GM12878 (cell line): ENCODE data around the gene SAP30L. TPM values are rescaled to one million over a fixed set of nuclear protein-coding genes. Genes with fewer than 3 reads are reported as not detected.

ENCODE experiments used
- ATAC-seq: fragments of 200-7000 bp; cut with Tn5 transposase; 3 replicates; pipeline ENCODE4 v1.9.1; 2020; ENCODE audit warnings: mild to moderate bottlenecking, moderate library complexity
- BruUV-seq: library from RNA; stranded (reverse); fragments of 400-500 nt; replicated peaks from 2 replicates; lab custom pipeline; 2021; lab: Mats Ljungman, UMichigan
- CTCF ChIA-PET: fragments of 300-600 bp; sonication (Branson Sonifier 250); formaldehyde crosslinking; extraction: SDS; loops from one replicate; lab custom pipeline; 2021; ENCODE audit warnings: inconsistent platforms; lab: Yijun Ruan, JAX
- POLR2A ChIA-PET: fragments of 350-600 bp; formaldehyde crosslinking; extraction: SDS; loops from one replicate; lab custom pipeline; 2021; ENCODE audit warnings: inconsistent platforms; lab: Charles Lee
- RAD21 ChIA-PET: fragments of 300-600 bp; sonication (Branson Sonifier 250); formaldehyde crosslinking; loops from one replicate; lab custom pipeline; 2023; ENCODE audit warnings: antibody characterized with exemption; ENCODE audit not compliant: unreplicated experiment; lab: Charles Lee
- SMC1A ChIA-PET: fragments of 300-600 bp; sonication (Branson Sonifier 250); formaldehyde crosslinking; loops from one replicate; lab custom pipeline; 2023; ENCODE audit not compliant: unreplicated experiment, uncharacterized antibody; lab: Charles Lee
- DNase-seq: peaks from one replicate; pipeline ENCODE4 v3.0.0-alpha.2; 2011; ENCODE audit warnings: low read depth, low spot score
- FAIRE-seq: peaks from 3 replicates; lab custom pipeline; 2011; peaks lifted over from hg19 to GRCh38; lab: Jason Lieb, UNC
- H2AFZ ChIP-seq: 2 replicates; pipeline ENCODE4 v1.6.0; 2011; ENCODE audit warnings: low read depth, low read length, control low read depth; ENCODE audit not compliant: control insufficient read depth
- H3K27ac ChIP-seq: 2 replicates; pipeline ENCODE4 v1.5.1; 2011; ENCODE audit warnings: control low read depth; ENCODE audit not compliant: control insufficient read depth, insufficient read depth
- H3K27me3 ChIP-seq, 2 experiments: replicated peaks in 1 of 2; 2 replicates each; pipeline versions ENCODE4 v1.6.0 to v1.6.1; 2011; ENCODE audit warnings: low read length in 1 of 2; ENCODE audit not compliant: control insufficient read depth in 2 of 2, insufficient read depth in 2 of 2
- H3K36me3 ChIP-seq, 2 experiments: 2 replicates each; pipeline ENCODE4 v1.5.1; 2011; ENCODE audit warnings: low read length in 1 of 2; ENCODE audit not compliant: control insufficient read depth in 2 of 2, insufficient read depth in 2 of 2
- H3K4me1 ChIP-seq: 2 replicates; pipeline ENCODE4 v1.6.1; 2011; ENCODE audit warnings: mild to moderate bottlenecking, low read length, moderate library complexity, mixed read lengths; ENCODE audit not compliant: control insufficient read depth, insufficient read depth
- H3K4me2 ChIP-seq: 2 replicates; pipeline ENCODE4 v1.6.0; 2011; ENCODE audit warnings: control low read depth; ENCODE audit not compliant: control insufficient read depth, insufficient read depth
- H3K4me3 ChIP-seq: fragments of 200-600 bp; sonication (generic); 2 replicates; pipeline ENCODE4 v1.5.1; 2016
- H3K79me2 ChIP-seq: 2 replicates; pipeline ENCODE4 v1.6.0; 2011; ENCODE audit warnings: low read length; ENCODE audit not compliant: control insufficient read depth, insufficient read depth
- H3K9ac ChIP-seq: 2 replicates; pipeline ENCODE4 v1.8.0; 2011; ENCODE audit warnings: low read length, control low read depth, mixed read lengths; ENCODE audit not compliant: control insufficient read depth, insufficient read depth
- H3K9me3 ChIP-seq: replicated peaks from 3 replicates; pipeline ENCODE4 v1.5.1; 2011; ENCODE audit warnings: mild to moderate bottlenecking, low read length; ENCODE audit not compliant: control insufficient read depth, insufficient read depth
- H4K20me1 ChIP-seq: 2 replicates; pipeline ENCODE4 v1.6.0; 2011; ENCODE audit not compliant: control insufficient read depth, insufficient read depth
- BHLHE40 ChIP-seq, 2 experiments: fragments of 450-650 bp in 1 of 2; IDR thresholded peaks; 2 replicates each; pipeline ENCODE4 v1.6.1; 2011 to 2017; ENCODE audit warnings: low read depth in 2 of 2, borderline replicate concordance in 1 of 2, improper control_type of control experiment in 1 of 2, low read length in 1 of 2, mild to moderate bottlenecking in 1 of 2
- BRCA1 ChIP-seq: IDR thresholded peaks from 2 replicates; pipeline ENCODE4 v1.6.1; 2011; ENCODE audit warnings: low read depth, low read length, improper control_type of control experiment
- E2F4 ChIP-seq: IDR thresholded peaks from 2 replicates; pipeline ENCODE4 v1.6.1; 2012; ENCODE audit warnings: low read depth, low read length, improper control_type of control experiment
- FOS ChIP-seq: IDR thresholded peaks from 3 replicates; pipeline ENCODE4 v1.6.1; 2011; ENCODE audit warnings: borderline replicate concordance; ENCODE audit not compliant: insufficient read length; ENCODE audit errors: extremely low read depth
- FOXK2 ChIP-seq: fragments of 450-650 bp; IDR thresholded peaks from 2 replicates; pipeline ENCODE4 v1.6.1; 2017; ENCODE audit warnings: mild to moderate bottlenecking, moderate library complexity
- HDAC2 ChIP-seq: fragments of 200-600 bp; sonication (generic); IDR thresholded peaks from 2 replicates; pipeline ENCODE4 v1.6.1; 2017
- JUND ChIP-seq: IDR thresholded peaks from 2 replicates; pipeline ENCODE4 v1.6.1; 2012; ENCODE audit warnings: low read depth, mild to moderate bottlenecking, low read length, improper control_type of control experiment, moderate library complexity
- KAT2A ChIP-seq: conservative IDR thresholded peaks from 2 replicates; pipeline ENCODE4 v1.6.1; 2011; ENCODE audit warnings: low read depth, low read length; ENCODE audit not compliant: control insufficient read depth
- KDM1A ChIP-seq: fragments of 200-600 bp; sonication (generic); IDR thresholded peaks from 2 replicates; pipeline ENCODE4 v1.6.1; 2016; ENCODE audit warnings: borderline replicate concordance
- MEF2A ChIP-seq: IDR thresholded peaks from 2 replicates; pipeline ENCODE4 v1.6.1; 2011; ENCODE audit warnings: low read depth, mild to moderate bottlenecking, low read length, moderate library complexity; ENCODE audit not compliant: insufficient read depth
- MTA3 ChIP-seq: IDR thresholded peaks from 2 replicates; pipeline ENCODE4 v1.6.1; 2012; ENCODE audit warnings: low read length, inconsistent platforms, borderline replicate concordance
- RAD51 ChIP-seq: fragments of 450-650 bp; IDR thresholded peaks from 2 replicates; pipeline ENCODE4 v1.6.1; 2016; ENCODE audit warnings: moderate library complexity, mild to moderate bottlenecking, inconsistent platforms
- REST ChIP-seq: IDR thresholded peaks from 2 replicates; pipeline ENCODE4 v1.6.1; 2012; ENCODE audit warnings: mild to moderate bottlenecking, low read depth, low read length
- SMAD5 ChIP-seq: IDR thresholded peaks from 2 replicates; pipeline ENCODE4 v1.6.1; 2016; ENCODE audit warnings: antibody characterized with exemption, low read depth
- SREBF2 ChIP-seq: IDR thresholded peaks from 2 replicates; pipeline ENCODE4 v1.6.1; 2012; ENCODE audit warnings: mild to moderate bottlenecking, low read length
- STAT3 ChIP-seq: IDR thresholded peaks from 2 replicates; pipeline ENCODE4 v1.6.1; 2011; ENCODE audit warnings: low read depth, low read length, improper control_type of control experiment
- TAF1 ChIP-seq: IDR thresholded peaks from 2 replicates; pipeline ENCODE4 v1.6.1; 2011; ENCODE audit warnings: mild to moderate bottlenecking, low read depth, low read length, borderline replicate concordance
- USF2 ChIP-seq: IDR thresholded peaks from 2 replicates; pipeline ENCODE4 v1.6.1; 2011; ENCODE audit warnings: low read depth, low read length, improper control_type of control experiment, borderline replicate concordance
- YBX1 ChIP-seq: fragments of 450-650 bp; IDR thresholded peaks from 2 replicates; pipeline ENCODE4 v1.6.1; 2016; ENCODE audit warnings: antibody characterized with exemption
- WGBS: methylation state at CpG from one replicate; pipeline ENCODE4 v1.1.6; 2016; ENCODE audit warnings: low lambda C conversion rate; ENCODE audit not compliant: insufficient replicate concordance, insufficient coverage; ENCODE audit errors: missing lambda C conversion rate; 5-methylcytosine and 5-hydroxymethylcytosine counted together
- in situ Hi-C: fragments of 300-500 bp; cut with MboI; formaldehyde crosslinking; loops from 9 replicates; pipeline ENCODE4 v1.14.3; 2018; ENCODE audit warnings: mixed read lengths
- intact Hi-C: fragments of 100-400 bp; cut with micrococcal nuclease; formaldehyde crosslinking; loops from one replicate; pipeline ENCODE4 v1.14.2; 2022; ENCODE audit not compliant: unreplicated experiment
- polyA plus RNA-seq, 11 experiments: library from polyadenylated mRNA; depleted of rRNA in 4 of 11; unstranded in 6 of 11; stranded (reverse) in 5 of 11; fragments of >200 nt; fragmentation: Nextera tagmentation in 4 of 11; fragmentation: Illumina TruSeq in 1 of 11; extraction: Ambion mirVana in 4 of 11; extraction: Trizol in 1 of 11; gene quantifications; 1 replicate in 1 of 11; 2 replicates in 10 of 11; pipeline versions ENCODE4 v1.2.1 to v1.2.3, GENCODE V29; 2011 to 2016; ENCODE audit warnings: inconsistent platforms in 2 of 11, missing spikeins in 2 of 11, low read depth in 1 of 11
- total RNA-seq, 4 experiments: library from RNA; depleted of rRNA in 3 of 4; stranded (reverse); fragments of >200 nt in 3 of 4; fragmentation: Illumina TruSeq in 1 of 4; extraction: Trizol in 1 of 4; gene quantifications; 2 replicates each; pipeline versions ENCODE4 v1.2.1 to v1.2.3, GENCODE V29; 2013 to 2021

SAP30L gene
- total and polyA plus RNA-seq, 10 of the 15 experiments (the other 5 are each of a cell fraction or from before 2014, with no cell fraction given), result 2.4 to 36.8 (median 15.7) TPM

- H3K36me3 ChIP-seq, result peaks cover 0 to 3% of the 10 kb centered on the region in 2 experiments; a peak in 2 of 4 replicates
- no peak overlapping the region for H3K9ac ChIP-seq
- H3K4me3 ChIP-seq, result no peak overlapping the region
- RAD21 ChIA-PET, result interaction anchor here (0.8 kb wide), 1 partner anchor 330 kb away, joined by 3 read pairs; no protein-coding TSS in a partner anchor
- no peaks in the 10 kb centered on the region for H3K79me2 ChIP-seq
- no peaks in the 10 kb centered on the region for H3K27me3 ChIP-seq
- DNase-seq, result no peak
- TF ChIP-seq KDM1A (no peak), MEF2A (no peak), RAD51 (no peak), YBX1 (no peak), SMAD5 (no peak), MTA3 (no peak), TAF1 (no peak), KAT2A (no peak), STAT3 (no peak), REST (no peak), JUND (no peak), USF2 (no peak), E2F4 (no peak), FOS (no peak), SREBF2 (no peak), FOXK2 (no peak), HDAC2 (no peak), BHLHE40 (IDR thresholded peaks at IDR 0.05; ENCODE audit: borderline replicate concordance in 1 of 2, low read depth in 2 of 2, low read length in 1 of 2) (no peak), BRCA1 (no peak)
- SMC1A ChIA-PET, result interaction anchor here (0.5 kb wide), 1 partner anchor 24 kb away, joined by 3 read pairs; no protein-coding TSS in a partner anchor
- in situ Hi-C loops (loop anchor here (5.0 kb wide), 2 partner anchors 215 to 330 kb away; no protein-coding TSS in a partner anchor), intact Hi-C loops (no loop called here)
- POLR2A ChIA-PET, result no interaction called here
- H4K20me1 ChIP-seq, result no peaks in the 10 kb centered on the region
- H3K27ac ChIP-seq, result no peak overlapping the region
- peaks cover 4% of the 10 kb centered on the region; the same call in 1 of the 2 replicates for H3K4me1 ChIP-seq
- CTCF ChIA-PET, result interaction anchor here (0.8 kb wide), 1 partner anchor 330 kb away, joined by 4 read pairs; no protein-coding TSS in a partner anchor
- H2AFZ ChIP-seq, result no peak overlapping the region
- FAIRE-seq, result no peak
- 98% methylated on average over 9 of the region's 9 CpGs for WGBS
- H3K4me2 ChIP-seq, result no peak overlapping the region
- ATAC-seq, result no peak
- no peaks in the 10 kb centered on the region for H3K9me3 ChIP-seq
- no TSS peak for BruUV-seq
Measured at GRCh38 chr5:154401931-154402330, 43.9 kb upstream of the SAP30L start.
